H1 (cell line): ENCODE results near the gene SPACDR. TPM values are rescaled to one million over a fixed set of nuclear protein-coding genes. Genes with fewer than 3 reads are reported as not detected.

ENCODE experiments used
- CEBPB ChIP-seq: IDR thresholded peaks from 2 replicates; pipeline ENCODE4 v1.6.1; 2012; ENCODE audit warnings: low read depth, low read length
- POU5F1 ChIP-seq: IDR thresholded peaks from 2 replicates; pipeline ENCODE4 v1.6.1; 2011; ENCODE audit warnings: low read depth, mild to moderate bottlenecking, low read length, moderate library complexity
- SAP30 ChIP-seq: fragments of 300-600 bp; sonication (generic); IDR thresholded peaks from 2 replicates; pipeline ENCODE4 v1.7.1; 2012; ENCODE audit warnings: low read length, moderate library complexity, mild to moderate bottlenecking, inconsistent platforms; ENCODE audit not compliant: insufficient read depth, insufficient replicate concordance
- SIN3A ChIP-seq, 2 experiments: IDR thresholded peaks in 1 of 2; conservative IDR thresholded peaks in 1 of 2; 2 replicates each; pipeline ENCODE4 v1.6.1; 2011 to 2012; ENCODE audit warnings: low read length in 2 of 2, improper control_type of control experiment in 1 of 2, low read depth in 1 of 2, mild to moderate bottlenecking in 1 of 2
- polyA plus RNA-seq, 7 experiments: library from polyadenylated mRNA; depleted of rRNA in 3 of 7; stranded (reverse) in 5 of 7; unstranded in 2 of 7; fragments of >200 nt in 5 of 7; fragments of 200-250 nt in 2 of 7; gene quantifications; 1 replicate in 5 of 7; 2 replicates in 1 of 7; 4 replicates in 1 of 7; pipeline versions ENCODE4 v1.2.1 to v1.2.3, GENCODE V29; 2011 to 2013; ENCODE audit warnings: missing spikeins in 2 of 7, mixed read lengths in 2 of 7
- total RNA-seq: library from RNA; stranded (reverse); fragmentation: NEBNext Ultra II Directional; extraction: Animal tissue kit (Norgen Biotek cat#: 25700); gene quantifications from 2 replicates; pipeline ENCODE4 v1.2.1, GENCODE V29; 2021

The SPACDR gene
- total and polyA plus RNA-seq, 2 of the 8 experiments (the other 6 are each of a cell fraction or from before 2014, with no cell fraction given) = 0.26 TPM; not detected in 1

DNA sequence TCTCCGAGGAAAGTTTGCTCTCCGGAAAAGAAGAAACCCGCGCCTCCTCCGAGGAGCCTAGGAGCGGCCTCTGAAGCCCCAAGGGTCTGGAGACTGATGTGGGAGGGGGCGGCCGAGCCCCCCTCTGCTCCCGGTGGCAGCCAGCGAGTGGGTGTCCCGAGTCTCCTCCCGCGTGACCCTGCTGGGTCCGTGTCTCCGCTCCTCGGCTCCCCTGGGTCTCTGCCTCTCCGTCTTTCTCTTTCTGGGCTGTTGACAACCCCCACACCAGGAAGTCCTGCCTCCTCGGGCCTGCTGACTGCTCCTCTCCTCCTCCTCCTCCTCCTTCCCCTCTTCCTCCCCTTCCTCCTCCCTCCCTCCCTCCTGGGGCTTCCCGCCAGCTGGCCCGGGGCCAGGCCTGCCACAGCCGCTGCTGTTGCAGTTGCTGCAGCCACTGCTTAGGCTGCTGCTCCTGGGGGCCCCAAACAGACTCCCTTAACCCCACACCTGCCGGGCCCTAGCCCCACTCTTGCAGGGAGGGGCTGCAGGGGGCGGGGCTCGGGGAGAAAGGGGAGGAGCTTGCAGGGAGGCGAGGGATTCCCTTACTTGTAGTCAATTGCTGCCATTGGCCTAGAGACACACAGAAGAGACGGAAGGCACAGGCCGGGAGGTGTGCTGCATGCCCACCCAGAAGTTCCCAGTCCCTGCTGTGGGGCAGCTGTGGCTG is 15.0 kb upstream of the SPACDR start, which contains the start of gene TSC22D4 (continued):
- no peak for TF ChIP-seq CEBPB
- no peak for TF ChIP-seq POU5F1
- TF ChIP-seq SIN3A (conservative IDR thresholded peaks at IDR 0.05 in 1 of 2, IDR thresholded peaks at IDR 0.05 in 1 of 2; ENCODE audit: low read depth in 1 of 2, low read length in 2 of 2) = peak; percentile 75 to 91; a peak in 3 of 4 replicates
- TF ChIP-seq SAP30 = peak; percentile 15
- TF ChIP-seq, all 59 proteins: peak for 19
